Measurements from ENCODE around the gene DOCK9. TPM values are rescaled to one million over a fixed set of nuclear protein-coding genes. Genes with fewer than 3 reads are reported as not detected.

Gene DOCK9
- total and polyA plus RNA-seq, 4 donors = 48.8 to 193 (median 133) TPM

- H3K36me3 ChIP-seq (ENCODE audit: control insufficient read depth in 4 of 4, insufficient read depth in 4 of 4, low read length in 4 of 4) = no peaks in the 10 kb centered on the region
- 88 to 93% methylated on average over 16 of the region's 16 CpGs for WGBS, 2 donors
- peaks cover 0 to under 1% (median 0%) of the 10 kb centered on the region in 5 donors for H3K4me1 ChIP-seq (ENCODE audit: control insufficient read depth in 5 of 5, insufficient read depth in 5 of 5, low read length in 5 of 5)
- no peak overlapping the region for H3K4me3 ChIP-seq
- no peaks in the 10 kb centered on the region for H3K9me3 ChIP-seq (ENCODE audit: control insufficient read depth in 4 of 4, insufficient read depth in 3 of 4, low read length in 3 of 4)
- no peak for ATAC-seq (ENCODE audit: insufficient read depth, low FRiP score)
- no peak for DNase-seq
- H3K27me3 ChIP-seq (ENCODE audit: control insufficient read depth in 3 of 3, insufficient read depth in 3 of 3, low read length in 2 of 3) = no peaks in the 10 kb centered on the region
- no peak overlapping the region for H3K9ac ChIP-seq (ENCODE audit: insufficient read depth in 1 of 2, low read length in 2 of 2)
- no peak overlapping the region for H3K27ac ChIP-seq (ENCODE audit: low read depth in 1 of 2, low read length in 1 of 2)
- TF ChIP-seq, protein P1, sequence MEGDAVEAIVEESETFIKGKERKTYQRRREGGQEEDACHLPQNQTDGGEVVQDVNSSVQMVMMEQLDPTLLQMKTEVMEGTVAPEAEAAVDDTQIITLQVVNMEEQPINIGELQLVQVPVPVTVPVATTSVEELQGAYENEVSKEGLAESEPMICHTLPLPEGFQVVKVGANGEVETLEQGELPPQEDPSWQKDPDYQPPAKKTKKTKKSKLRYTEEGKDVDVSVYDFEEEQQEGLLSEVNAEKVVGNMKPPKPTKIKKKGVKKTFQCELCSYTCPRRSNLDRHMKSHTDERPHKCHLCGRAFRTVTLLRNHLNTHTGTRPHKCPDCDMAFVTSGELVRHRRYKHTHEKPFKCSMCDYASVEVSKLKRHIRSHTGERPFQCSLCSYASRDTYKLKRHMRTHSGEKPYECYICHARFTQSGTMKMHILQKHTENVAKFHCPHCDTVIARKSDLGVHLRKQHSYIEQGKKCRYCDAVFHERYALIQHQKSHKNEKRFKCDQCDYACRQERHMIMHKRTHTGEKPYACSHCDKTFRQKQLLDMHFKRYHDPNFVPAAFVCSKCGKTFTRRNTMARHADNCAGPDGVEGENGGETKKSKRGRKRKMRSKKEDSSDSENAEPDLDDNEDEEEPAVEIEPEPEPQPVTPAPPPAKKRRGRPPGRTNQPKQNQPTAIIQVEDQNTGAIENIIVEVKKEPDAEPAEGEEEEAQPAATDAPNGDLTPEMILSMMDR (IDR thresholded peaks at IDR 0.05; ENCODE audit: control extremely low read depth, extremely low read depth) = no peak
Observed at GRCh38 chr13:98771838-98772611, 205.8 kb downstream of the DOCK9 start.

GRCh38 chr13:98769736-98770135, 208.1 kb downstream of the DOCK9 start:
- no peak for DNase-seq
- H3K27ac ChIP-seq (ENCODE audit: low read depth in 1 of 2, low read length in 1 of 2) = no peak overlapping the region
- TF ChIP-seq, protein P1 (IDR thresholded peaks at IDR 0.05; ENCODE audit: control extremely low read depth, extremely low read depth) = no peak
- H3K4me1 ChIP-seq (ENCODE audit: control insufficient read depth in 5 of 5, insufficient read depth in 5 of 5, low read length in 5 of 5) = peaks cover 0 to 4% (median 0%) of the 10 kb centered on the region in 5 donors
- no peaks in the 10 kb centered on the region for H3K36me3 ChIP-seq (ENCODE audit: control insufficient read depth in 4 of 4, insufficient read depth in 4 of 4, low read length in 4 of 4)
- no peak overlapping the region for H3K4me3 ChIP-seq
- ATAC-seq (ENCODE audit: insufficient read depth, low FRiP score) = no peak
- no peaks in the 10 kb centered on the region for H3K27me3 ChIP-seq (ENCODE audit: control insufficient read depth in 3 of 3, insufficient read depth in 3 of 3, low read length in 2 of 3)
- H3K9me3 ChIP-seq (ENCODE audit: control insufficient read depth in 4 of 4, insufficient read depth in 3 of 4, low read length in 3 of 4) = no peaks in the 10 kb centered on the region
- WGBS, 2 donors = 88 to 92% methylated on average over 7 of the region's 7 CpGs
- H3K9ac ChIP-seq (ENCODE audit: insufficient read depth in 1 of 2, low read length in 2 of 2) = no peak overlapping the region

GRCh38 chr13:98768522-98768921, 209.3 kb downstream of the DOCK9 start:
- Histone ChIP-seq H3K9me3 (ENCODE audit: control insufficient read depth in 4 of 4, insufficient read depth in 3 of 4, low read length in 3 of 4) (no peaks in the 10 kb centered on the region), H3K4me1 (ENCODE audit: control insufficient read depth in 5 of 5, insufficient read depth in 5 of 5, low read length in 5 of 5) (peaks cover 0 to 4% (median 0%) of the 10 kb centered on the region in 5 donors), H3K27ac (ENCODE audit: low read depth in 1 of 2, low read length in 1 of 2) (no peak overlapping the region), H3K27me3 (ENCODE audit: control insufficient read depth in 3 of 3, insufficient read depth in 3 of 3, low read length in 2 of 3) (no peaks in the 10 kb centered on the region), H3K4me3 (no peak overlapping the region), H3K36me3 (ENCODE audit: control insufficient read depth in 4 of 4, insufficient read depth in 4 of 4, low read length in 4 of 4) (no peaks in the 10 kb centered on the region), H3K9ac (ENCODE audit: insufficient read depth in 1 of 2, low read length in 2 of 2) (no peak overlapping the region)
- TF ChIP-seq, protein P1 (IDR thresholded peaks at IDR 0.05; ENCODE audit: control extremely low read depth, extremely low read depth) = no peak
- 51 to 58% methylated on average over 4 of the region's 4 CpGs for whole genome bisulfite sequencing, 2 donors
- ATAC-seq (ENCODE audit: insufficient read depth, low FRiP score) = no peak
- no peak for DNase-seq

All from lung (tissue), 12 donors.